HG03196 (cell line): ENCODE measurements around the gene ZFPM1.

Experiments used
- ATAC-seq: cut with Tn5 transposase; IDR thresholded peaks from one replicate; pipeline ENCODE4 v1.9.1; 2021; ENCODE audit not compliant: unreplicated experiment

ZFPM1 gene

DNA sequence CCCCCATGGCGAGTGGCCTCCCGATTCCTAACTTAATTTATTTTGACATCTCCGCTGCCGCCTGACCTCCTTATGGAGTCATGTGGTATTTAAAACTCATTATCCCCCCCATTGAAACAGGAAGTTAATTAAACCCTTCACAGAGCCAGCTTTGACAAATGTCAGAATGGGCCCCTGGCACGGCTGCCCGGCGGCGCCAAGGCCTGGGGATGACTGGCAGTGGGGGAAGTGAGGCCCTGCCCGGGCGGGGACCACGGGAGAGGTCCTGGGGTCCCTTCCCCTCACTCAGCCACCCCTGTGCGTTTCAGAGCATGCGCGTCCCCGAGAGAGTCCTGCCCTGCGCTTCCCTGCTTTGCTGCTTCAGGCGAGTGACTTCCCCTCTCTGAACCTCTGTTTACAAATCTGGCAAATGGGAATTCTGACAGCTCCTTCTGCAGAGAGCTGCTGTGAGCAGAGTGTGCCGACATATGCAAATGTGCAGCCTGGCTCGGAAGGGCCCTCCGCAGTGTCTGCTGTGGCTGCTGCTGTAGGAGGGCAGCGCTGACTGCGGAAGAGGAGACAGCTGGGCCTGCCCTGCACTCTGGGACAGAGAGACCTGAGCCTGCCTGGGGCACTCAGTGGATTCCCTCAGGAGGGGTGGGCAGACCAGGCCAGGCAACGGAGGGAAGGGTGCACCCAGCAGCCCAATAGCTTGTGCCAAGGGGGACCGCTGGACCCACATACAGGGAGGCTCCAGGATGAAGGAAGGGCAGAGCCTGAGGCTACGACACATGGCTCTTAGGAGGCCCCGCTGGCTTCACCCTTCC lies 4.4 kb upstream of the ZFPM1 start:
- ATAC-seq: no peak

DNA sequence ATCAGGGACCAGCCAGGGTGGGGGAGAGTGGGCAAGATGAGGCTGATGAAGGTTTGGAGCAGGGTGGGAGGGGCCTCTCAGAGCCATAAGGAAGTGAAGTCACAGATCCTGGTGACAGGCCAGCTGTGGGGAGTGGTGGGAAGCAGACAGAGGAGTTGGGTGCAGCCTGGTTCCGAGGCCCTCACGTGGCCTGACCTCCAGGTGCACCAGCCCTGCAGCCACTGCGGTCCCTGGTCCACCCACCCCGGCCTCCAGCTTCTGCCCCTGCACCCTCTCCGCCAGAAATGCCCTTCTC lies 3.9 kb upstream of the ZFPM1 start:
- ATAC-seq: no peak

DNA sequence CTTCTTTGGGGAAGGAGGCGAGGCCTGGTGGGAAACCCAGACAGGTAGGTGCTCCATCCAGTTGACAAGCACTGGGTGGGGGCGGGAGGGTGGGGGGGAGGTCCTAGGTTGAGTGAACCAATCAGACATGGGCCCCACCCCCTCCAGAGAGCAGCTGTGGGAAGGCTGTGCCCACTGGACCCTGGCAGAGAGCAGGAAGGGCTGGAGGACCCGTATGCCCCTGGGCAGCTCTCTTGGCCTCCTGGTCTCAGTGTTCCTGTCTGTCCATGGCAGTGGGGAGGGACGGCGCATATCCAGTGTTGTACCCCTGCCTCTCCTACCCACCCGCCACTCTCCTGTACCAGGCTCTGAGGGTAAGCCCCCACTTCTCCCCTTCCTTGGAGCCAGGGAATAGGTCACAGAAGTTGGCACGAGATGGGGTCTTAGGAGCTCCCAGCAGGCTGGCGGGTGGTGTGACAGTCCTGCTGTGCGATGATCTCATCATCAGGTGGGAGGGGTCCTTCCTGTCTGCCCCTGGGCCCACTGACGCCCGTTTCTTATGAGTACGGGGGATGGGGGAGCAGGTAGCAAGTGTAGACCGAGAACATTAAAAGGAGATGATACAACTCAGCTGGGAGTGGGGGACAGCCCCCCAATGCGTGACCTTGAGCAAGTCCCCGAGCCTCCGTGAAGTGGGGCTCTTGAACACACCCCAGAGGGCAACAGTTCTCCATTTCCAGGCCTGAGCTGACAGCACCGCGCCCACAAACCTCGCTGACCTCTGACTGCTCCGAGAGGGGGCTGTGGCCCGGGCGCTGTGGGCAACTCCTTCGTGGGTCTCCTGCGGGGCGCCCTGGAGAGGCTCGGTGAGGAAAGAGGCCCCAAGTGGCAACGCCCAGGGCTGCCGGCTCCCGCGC lies 1.2 kb upstream of the ZFPM1 start:
- ATAC-seq: no peak

DNA sequence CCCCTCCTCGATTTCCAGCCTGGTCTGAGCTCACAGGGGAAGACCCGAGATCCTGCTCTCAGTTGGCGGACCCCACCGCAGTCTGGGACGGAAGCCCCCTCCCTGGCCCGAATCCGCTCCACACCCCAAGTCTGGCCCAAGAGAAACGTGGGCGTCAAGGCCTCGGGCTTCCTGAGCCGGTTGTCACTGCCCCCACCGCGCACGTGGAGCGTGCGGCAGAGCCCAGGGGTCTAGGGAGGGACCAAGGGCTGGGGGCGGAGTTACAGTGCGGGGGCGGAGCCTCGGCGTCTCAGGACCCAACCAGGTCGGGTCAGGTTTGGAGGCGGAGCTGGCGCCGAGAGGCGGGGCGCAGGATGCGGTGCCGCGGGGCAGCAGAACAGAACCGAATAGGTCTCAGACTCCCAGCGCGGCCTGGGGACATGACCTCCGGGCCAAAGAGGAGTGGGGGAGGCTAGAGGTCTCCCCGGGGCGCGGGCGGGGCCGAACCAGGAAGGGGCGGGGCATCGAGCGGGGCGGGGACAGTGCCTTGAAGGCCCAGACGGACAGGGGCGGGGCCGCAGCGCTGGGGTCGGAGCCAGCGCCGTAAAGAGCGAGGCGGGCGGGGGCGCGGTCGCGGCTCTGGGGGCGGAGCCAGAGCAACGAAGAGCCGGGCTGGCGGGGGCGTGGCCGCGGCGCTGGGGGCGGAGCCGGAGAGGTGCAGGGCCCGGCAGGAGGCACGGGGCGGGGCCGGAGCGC lies 431 bp upstream of the ZFPM1 start:
- peak; percentile 43 for ATAC-seq

DNA sequence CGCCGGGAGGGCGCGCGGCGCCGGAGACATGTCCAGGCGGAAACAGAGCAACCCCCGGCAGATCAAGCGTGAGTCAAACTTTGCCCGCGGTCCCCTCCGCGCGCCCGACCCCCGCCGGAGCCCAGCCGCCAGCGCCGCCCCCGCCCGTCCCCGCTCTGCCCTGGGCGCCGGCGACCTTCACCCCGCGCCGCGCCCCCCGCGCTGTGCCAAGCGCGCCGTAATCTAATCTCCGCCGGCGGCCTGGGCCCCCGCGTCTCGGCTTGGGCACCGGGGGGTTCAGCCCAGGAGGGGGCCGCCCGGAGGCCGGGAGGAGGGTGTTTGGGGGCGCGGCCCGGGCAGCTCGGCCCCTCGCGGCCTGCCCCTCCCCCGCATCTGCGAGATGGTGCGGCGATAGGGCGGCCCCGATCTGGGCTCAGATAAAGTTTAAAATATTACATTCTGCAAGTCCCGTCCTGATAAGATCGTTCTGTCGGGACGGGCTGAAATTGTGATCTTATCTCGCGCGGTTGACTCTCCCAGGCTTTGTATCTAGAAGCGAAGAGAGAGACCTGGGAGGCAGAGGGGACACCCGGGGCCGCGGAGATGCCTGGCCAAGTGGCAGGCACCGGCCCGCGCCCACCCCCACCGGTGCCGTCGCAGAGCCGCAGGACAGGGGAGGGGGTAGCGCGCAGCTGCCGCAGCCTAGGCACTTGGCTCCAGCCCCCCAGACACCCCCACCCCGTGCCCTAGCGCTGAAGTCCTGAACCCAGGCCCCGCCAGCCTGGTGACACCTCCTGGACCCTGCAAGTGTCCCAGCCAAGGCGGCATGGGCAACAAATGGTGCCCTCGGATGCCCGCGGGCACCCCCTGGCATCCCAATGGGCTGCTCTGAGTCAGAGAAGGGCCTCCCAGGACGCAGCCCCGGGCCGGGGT lies 787 bp downstream of the ZFPM1 start:
- ATAC-seq: no peak

DNA sequence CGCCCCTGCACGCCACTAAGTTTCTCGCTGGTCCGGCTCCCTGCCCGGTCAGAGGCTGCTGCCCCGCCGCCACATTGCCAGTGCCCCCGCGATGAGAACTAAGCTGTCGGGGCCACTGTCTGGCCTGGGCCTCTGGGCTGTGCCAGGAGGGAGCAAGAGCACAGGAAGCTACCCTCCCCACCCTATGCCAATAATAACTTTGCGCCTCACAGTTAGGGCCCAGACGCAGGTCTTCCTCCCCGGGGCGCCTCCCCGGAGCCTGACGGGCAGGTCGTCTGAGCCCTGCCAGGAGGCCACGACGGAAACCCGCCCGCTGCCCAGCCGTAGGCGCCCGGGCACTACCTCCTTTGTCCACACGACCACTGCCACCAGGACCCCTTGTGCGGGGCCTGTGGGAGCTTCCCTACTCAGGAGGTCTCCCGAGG lies 1.5 kb downstream of the ZFPM1 start:
- no peak for ATAC-seq

DNA sequence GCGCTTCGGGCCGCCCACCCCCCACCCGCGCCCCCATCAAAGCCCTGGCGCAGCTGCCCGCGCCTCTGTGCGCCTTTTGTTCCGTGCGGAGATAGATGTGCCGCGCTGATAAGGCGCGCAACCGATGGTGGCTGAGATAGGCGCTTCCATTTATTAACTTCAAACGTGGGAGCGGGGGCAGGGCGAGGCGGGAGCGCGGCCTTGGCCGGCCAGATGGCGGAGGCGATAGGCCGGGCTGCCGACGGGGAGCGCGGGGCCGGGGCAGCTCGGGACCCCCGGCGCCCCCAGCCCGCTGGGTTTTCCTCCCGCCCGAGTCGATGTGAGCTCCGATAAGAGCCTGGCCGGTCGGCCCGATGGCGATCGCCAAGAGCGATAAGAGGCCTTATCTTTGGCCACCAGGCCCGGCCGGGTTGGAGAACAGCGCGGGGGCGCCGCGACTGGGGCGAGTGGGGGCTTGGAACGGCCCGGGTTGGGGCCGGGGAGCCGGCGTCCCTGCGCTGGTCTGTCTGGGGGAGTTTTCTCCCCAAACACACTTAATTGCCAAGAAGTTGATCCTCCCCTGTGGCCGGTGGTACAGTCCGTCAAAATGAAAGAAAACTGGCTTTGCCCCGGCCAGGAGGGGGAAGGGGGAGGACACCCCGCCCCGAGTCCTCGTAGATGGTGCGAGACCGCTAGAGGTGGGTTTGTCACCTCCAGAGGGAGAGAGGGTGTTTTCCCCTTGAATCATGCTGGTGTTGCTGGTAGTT lies 2.7 kb downstream of the ZFPM1 start:
- ATAC-seq: peak; percentile 24

DNA sequence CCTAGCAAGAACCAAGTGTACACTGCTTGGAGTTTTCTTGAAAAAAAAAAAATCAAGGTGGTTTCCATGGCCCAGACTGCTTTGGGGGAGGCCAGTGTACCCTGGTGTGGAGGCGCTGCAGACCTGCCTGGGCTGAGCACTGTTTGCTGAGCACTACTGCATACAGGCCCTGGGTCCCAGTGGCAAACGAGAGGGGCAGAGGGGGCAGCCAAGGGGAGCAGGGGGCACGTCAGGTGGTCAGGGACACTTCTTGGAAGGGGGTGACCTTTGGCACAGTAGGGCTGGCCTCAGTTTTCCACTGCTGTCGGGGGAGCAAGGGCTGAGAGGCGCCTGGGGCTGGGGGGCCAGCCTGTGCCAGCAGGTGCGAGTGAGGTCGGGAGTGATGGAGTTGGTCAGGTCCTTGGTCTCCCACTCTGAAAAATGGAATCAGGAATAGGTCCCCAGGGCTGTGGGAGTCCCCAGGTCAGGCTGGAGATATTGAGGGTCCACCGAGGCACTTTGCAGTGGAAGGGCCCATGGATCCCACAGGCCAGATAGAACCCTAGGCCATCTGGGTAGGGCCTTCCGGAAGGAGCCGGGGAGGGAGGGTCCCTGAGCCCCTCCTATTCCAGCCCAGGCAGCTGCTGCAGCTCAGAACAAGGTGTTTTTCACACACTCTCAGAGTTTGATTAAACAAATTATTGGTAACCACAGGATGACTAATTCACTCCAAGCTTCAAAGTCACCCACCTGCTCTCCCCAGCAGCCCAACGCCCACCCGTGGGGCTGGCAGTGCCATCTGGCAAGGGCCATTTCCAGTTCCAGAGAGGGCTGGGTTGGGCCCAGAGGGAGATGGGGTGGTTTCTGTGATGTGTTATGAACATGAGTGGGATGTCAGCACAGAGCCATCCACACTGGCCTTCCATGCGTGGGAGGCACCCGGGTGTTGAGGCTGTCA lies 3.5 kb downstream of the ZFPM1 start:
- no peak for ATAC-seq

DNA sequence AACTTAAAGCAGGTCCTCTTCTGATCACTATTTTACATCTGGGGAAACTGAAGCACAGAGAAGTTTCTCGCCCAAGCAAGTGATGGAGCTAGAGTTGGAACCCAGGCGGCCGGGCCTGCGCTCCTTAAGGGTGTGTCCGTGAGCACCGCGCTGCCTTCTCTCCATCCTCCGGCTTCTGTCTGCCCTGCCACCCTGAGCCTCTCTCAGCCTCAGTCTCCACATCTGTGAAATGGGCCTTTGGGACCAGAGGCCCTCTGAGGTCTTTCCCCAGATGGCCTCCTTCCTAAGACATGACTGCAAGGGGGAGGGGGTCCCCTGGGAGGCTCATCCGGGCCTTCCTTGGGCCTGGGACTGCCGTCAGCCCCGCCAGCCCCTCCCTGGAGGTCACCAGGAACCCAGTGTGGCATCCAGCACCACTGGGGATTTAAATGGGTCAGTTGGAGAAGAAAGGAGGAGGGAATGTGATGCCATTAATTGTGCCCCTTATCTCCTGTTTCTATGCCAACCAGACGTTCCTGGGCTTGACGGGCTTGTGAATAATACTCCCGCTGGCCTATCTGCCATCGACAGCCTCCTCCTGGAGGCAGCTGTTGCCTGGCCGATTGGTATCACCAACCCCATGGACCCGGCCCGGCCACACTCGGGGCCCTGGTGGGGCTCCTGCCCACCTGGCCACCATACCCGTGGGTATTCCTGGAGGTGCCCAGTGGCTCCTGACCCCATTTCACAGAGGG lies 5.1 kb downstream of the ZFPM1 start:
- no peak for ATAC-seq

DNA sequence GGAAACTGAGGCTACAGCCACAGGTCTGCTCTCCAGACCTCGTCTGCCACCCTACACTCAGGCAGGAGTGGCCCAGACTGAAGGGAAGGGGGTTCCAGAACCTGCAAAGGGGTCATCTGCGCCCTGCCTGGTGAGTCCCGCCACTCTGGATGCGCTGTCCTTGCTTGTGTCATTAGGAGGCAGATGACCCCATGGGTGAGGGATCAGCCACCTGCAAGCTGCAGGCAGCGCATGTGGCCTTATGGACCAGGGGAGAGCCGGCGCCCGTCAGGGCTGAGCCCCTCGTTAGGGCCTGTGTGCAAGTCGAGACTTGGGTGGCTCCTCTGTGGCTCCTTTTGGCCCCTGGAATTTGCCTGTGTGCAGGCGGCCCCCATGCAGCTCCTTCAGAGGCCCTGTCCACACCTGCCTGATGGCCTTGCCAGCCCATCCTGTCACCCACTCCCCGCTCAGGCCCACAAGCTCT lies 5.7 kb downstream of the ZFPM1 start:
- ATAC-seq: no peak

DNA sequence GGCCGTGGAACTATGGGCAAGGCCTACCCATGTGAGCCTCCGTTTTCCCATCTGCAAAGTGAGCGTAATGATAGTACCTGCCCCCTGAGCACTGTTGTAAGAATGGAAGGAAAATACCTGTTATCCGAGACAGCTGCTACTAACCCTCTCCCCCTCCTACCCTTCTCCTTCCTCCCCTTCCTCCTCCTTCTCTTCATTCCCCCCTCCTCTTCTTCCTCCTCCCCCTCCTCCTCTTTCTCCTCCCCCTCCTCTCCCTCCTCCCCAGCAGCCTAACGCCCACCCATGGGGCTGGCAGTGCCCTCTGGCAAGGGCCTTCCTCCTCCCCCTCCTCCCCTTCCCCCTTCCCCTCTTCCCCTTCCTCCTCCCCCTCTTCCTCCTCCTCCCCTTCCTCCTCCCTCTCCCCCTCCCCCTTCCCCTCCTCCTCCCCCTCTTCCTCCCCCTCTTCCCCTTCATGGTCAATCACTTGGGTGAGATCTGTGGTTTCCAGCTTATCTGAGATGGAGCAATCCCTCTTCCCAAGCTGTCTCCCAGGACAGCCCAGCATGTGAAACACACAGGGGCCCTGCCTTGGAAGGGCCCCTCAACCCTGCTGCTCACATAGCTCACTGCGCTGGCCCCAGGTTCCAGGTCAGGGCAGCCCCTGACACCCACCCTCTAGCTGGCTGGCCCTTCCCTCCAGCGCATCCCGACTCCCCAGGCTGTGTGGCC lies 6.4 kb downstream of the ZFPM1 start:
- ATAC-seq: no peak

DNA sequence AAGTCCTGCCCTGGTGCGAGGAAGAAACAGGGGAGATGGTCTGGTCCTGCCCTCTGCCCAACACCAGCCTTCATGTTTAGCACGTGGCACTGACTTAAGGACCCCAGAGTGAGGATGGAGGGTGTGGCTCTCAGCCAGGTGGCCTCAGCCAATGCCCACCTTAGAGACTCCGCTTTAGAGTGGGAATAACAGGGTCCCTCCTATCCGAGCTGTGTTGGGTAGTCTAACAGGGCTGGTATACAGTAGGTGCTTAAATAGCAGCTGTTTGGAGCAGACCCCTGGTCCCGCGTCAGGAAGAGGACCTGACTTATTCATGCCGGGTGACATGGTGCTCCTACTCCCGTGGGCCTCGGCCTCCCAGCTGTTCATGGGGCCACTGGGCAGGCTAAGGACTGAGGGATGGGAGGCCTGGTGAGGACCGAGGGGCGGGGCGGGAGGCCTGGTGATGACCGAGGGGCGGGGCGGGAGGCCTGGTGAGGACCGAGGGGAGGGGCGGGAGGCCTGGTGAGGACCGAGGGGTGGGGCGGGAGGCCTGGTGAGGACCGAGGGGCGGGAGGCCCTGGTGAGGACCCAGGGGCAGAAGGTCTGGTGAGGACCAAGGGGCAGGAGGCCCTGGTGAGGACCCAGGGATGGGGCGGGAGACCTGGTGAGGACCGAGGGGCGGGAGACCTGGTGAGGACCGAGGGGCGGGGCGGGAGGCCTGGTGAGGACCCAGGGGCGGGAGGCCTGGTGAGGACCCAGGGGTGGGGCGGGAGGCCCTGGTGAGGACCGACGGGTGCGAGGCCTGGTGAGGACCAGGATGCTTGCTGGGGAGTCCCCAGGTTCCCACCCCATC lies 7.6 kb downstream of the ZFPM1 start:
- ATAC-seq: no peak

DNA sequence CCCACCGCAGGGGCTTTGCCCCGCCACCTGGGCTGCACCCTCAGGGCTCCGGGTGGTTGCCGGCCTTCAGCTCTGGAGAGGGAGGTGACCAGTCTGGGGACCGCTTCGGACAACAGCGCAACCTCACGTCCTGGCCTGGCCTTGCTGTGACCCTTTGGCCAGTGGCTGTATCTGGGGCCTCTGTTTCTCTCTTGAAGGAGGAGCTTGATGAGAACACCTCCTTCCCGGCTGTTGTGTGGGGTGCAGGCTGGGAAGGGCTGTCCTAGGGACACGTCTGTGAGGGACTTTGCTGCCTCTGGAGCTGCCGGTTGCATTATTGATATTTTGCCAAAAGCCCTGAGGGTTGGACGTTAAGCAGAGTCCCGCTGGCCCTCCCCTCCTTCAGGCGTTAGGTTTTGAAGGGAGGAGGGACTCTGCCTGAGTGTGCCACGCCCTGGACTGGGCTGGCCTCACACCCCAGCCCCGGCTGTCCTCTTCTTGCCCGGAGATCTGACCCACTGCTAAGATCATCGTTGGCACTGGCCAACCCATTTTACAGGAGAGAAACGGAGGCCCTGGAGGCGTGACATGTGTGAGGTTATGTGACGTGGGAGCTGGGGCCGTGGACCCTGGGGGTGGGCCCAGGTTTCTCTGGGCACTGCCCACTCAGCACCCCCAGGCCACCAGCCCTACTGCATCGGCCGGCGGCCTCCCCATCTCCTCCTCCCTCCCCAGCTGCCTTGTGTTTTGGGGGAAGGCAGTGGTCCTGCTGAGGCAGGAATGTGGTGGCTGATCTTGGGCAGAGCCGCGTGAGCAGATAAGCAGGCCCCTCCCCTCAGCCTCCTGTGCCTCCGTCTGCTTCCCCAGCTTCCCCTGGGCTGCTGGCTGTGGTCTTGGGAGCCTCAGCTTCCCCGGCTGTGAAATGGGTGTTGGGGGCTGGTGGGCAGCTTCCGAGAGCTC lies 8.5 kb downstream of the ZFPM1 start:
- no peak for ATAC-seq

DNA sequence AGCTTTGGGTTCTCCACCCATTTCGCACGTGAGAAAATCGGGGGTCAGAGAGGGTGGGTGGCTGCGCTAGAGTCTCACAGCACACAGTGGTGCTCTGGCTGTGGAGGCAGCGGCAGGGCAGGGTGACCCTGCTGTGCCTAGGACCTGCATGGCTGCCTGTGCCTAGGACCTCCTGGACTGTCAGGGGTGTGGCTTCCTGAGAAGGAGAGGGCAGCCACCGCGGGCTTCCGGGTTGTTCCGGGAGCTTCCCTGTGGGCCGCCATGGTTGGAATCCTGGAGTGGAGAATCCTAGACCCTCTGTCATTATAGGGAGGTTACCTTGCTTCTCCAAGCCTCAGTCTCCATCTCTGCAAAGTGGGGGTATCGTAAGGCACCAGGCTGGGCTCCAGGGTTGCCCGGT lies 9.3 kb downstream of the ZFPM1 start:
- no peak for ATAC-seq

DNA sequence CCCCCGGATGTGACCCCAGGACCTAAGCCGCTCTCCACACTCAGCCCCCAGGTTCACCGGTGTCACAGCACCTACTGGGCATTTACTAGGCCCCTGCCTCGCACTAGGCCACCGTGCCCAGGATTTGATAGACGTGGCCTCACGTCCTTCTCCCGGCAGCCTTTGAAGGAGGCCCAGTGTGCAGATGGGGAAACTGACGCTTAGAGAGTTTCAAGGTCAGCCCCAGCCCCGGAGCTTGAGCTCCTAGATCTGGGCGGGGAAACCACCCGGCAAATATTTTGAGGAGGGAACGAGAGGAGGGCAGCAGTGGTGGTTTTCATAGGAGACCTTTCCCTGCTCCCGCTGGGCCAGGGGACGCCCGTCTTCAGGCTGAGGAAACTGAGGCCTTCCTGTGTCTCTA lies 10.3 kb downstream of the ZFPM1 start:
- no peak for ATAC-seq
